Esophagus muscularis mucosa (tissue), 4 donors: ENCODE results near the gene CYP46A1. TPM values are rescaled to one million over a fixed set of nuclear protein-coding genes. Genes with fewer than 3 reads are reported as not detected.

Experiments
- DNase-seq: peaks from one replicate; pipeline ENCODE4 v3.0.0-alpha.2; 2017; ENCODE audit errors: extremely low spot score
- H3K27ac ChIP-seq, 4 donors: fragments of 200-600 bp; sonication (generic); replicated peaks in 1 of 4; 1 replicate in 3 of 4; 2 replicates in 1 of 4; pipeline ENCODE4 v1.5.1; 2016 to 2019; ENCODE audit warnings: mild to moderate bottlenecking in 1 of 4
- H3K27me3 ChIP-seq, 4 donors: fragments of 200-600 bp; sonication (generic); one replicate each; pipeline versions ENCODE4 v1.5.1 to v1.6.0; 2016 to 2019
- H3K36me3 ChIP-seq, 4 donors: fragments of 200-600 bp; sonication (generic); one replicate each; pipeline ENCODE4 v1.5.1; 2016 to 2019
- H3K4me1 ChIP-seq, 4 donors: fragments of 200-600 bp; sonication (generic); one replicate each; pipeline ENCODE4 v1.5.1; 2016 to 2019
- H3K4me3 ChIP-seq, 4 donors: fragments of 200-600 bp; sonication (generic); 1 replicate in 2 of 4; 2 replicates in 2 of 4; pipeline ENCODE4 v1.5.1; 2016 to 2019; ENCODE audit warnings: mild to moderate bottlenecking in 4 of 4, moderate library complexity in 1 of 4
- H3K9me3 ChIP-seq, 4 donors: fragments of 200-600 bp; sonication (generic); 1 replicate in 3 of 4; 2 replicates in 1 of 4; pipeline ENCODE4 v1.5.1; 2016 to 2019
- CTCF ChIP-seq, 3 experiments: fragments of 200-600 bp in 2 of 3; fragments of 450-650 bp in 1 of 3; sonication (generic) in 2 of 3; IDR thresholded peaks; one replicate each; pipeline ENCODE4 v1.5.1; 2017 to 2019; ENCODE audit warnings: antibody characterized with exemption in 3 of 3, mild to moderate bottlenecking in 2 of 3, moderate library complexity in 1 of 3
- EP300 ChIP-seq: sonication (generic); formaldehyde crosslinking; IDR thresholded peaks from one replicate; pipeline ENCODE4 v1.6.1; 2017; ENCODE audit warnings: antibody characterized with exemption
- POLR2A ChIP-seq: fragments of 450-650 bp; IDR thresholded peaks from one replicate; pipeline ENCODE4 v1.6.1; 2017; ENCODE audit warnings: antibody characterized with exemption, moderate library complexity, mild to moderate bottlenecking, low read depth
- POLR2AphosphoS5 ChIP-seq, 2 donors: sonication (generic); formaldehyde crosslinking; IDR thresholded peaks; one replicate each; pipeline ENCODE4 v1.6.1; 2017; ENCODE audit warnings: antibody characterized with exemption in 2 of 2
- WGBS: methylation state at CpG from one replicate; pipeline ENCODE4 v1.1.5; 2018; 5-methylcytosine and 5-hydroxymethylcytosine counted together
- intact Hi-C: fragments of 100-400 bp; cut with DNase I; formaldehyde crosslinking; loops from one replicate; pipeline ENCODE4 v1.15.1; 2023
- total RNA-seq, 4 donors: library from RNA; depleted of rRNA; stranded (reverse); fragments of >200 nt; gene quantifications; one replicate each; pipeline versions ENCODE4 v1.1.0 to v1.2.1, GENCODE V29; 2016

Gene CYP46A1
- total RNA-seq, 4 donors from 2014 or later = 1.2 to 2.5 (median 1.9) TPM

- no peaks in the 10 kb centered on the region for H3K27me3 ChIP-seq
- no peaks in the 10 kb centered on the region for H3K36me3 ChIP-seq
- 64% methylated on average over 15 of the region's 16 CpGs for WGBS
- intact Hi-C loops = no loop called here
- H3K27ac ChIP-seq = peak overlapping the region; percentile 82 to 87 (median 84)
- no peak for TF ChIP-seq POLR2A
- TF ChIP-seq EP300 = no peak
- no peak for TF ChIP-seq POLR2AphosphoS5 (IDR thresholded peaks at IDR 0.05)
- TF ChIP-seq CTCF (IDR thresholded peaks at IDR 0.05) = no peak
- H3K9me3 ChIP-seq = no peaks in the 10 kb centered on the region
- DNase-seq = no peak
- no peak overlapping the region for H3K4me3 ChIP-seq
- H3K4me1 ChIP-seq = peaks cover 78 to 99% (median 92%) of the 10 kb centered on the region in 4 donors
These were observed 69.4 kb downstream of the CYP46A1 start for GRCh38 chr14:99753225-99754140.

- TF ChIP-seq POLR2AphosphoS5 (IDR thresholded peaks at IDR 0.05) (peak in 1 of 2 donors; percentile 42), CTCF (IDR thresholded peaks at IDR 0.05) (no peak)
- intact Hi-C loops = no loop called here
- 73% methylated on average over 11 of the region's 24 CpGs for WGBS
- H3K27ac ChIP-seq = peak overlapping the region; percentile 82 to 87 (median 84)
- H3K4me3 ChIP-seq = no peak overlapping the region
- no peaks in the 10 kb centered on the region for H3K9me3 ChIP-seq
- peaks cover 80 to 99% (median 93%) of the 10 kb centered on the region in 4 donors for H3K4me1 ChIP-seq
- no peak for DNase-seq
- H3K27me3 ChIP-seq = no peaks in the 10 kb centered on the region
- no peaks in the 10 kb centered on the region for H3K36me3 ChIP-seq
These were observed 70.3 kb downstream of the CYP46A1 start for GRCh38 chr14:99754141-99755067.

- H3K27me3 ChIP-seq = no peaks in the 10 kb centered on the region
- peak overlapping the region; percentile 82 to 87 (median 84) for H3K27ac ChIP-seq
- TF ChIP-seq POLR2AphosphoS5 (IDR thresholded peaks at IDR 0.05) (no peak), POLR2A (no peak), EP300 (no peak), CTCF (IDR thresholded peaks at IDR 0.05) (no peak)
- no peak for DNase-seq
- no peaks in the 10 kb centered on the region for H3K9me3 ChIP-seq
- H3K4me3 ChIP-seq = no peak overlapping the region
- no peaks in the 10 kb centered on the region for H3K36me3 ChIP-seq
- intact Hi-C loops = no loop called here
- WGBS = 79% methylated on average over 7 of the region's 8 CpGs
- H3K4me1 ChIP-seq = peaks cover 74 to 99% (median 92%) of the 10 kb centered on the region in 4 donors
These were observed 70.9 kb downstream of the CYP46A1 start for GRCh38 chr14:99755068-99755405.

- H3K36me3 ChIP-seq = no peaks in the 10 kb centered on the region
- H3K27ac ChIP-seq = peak overlapping the region; percentile 82 to 87 (median 84)
- no peaks in the 10 kb centered on the region for H3K9me3 ChIP-seq
- H3K27me3 ChIP-seq = no peaks in the 10 kb centered on the region
- H3K4me3 ChIP-seq = no peak overlapping the region
- WGBS = 40% methylated on average over 12 of the region's 21 CpGs
- TF ChIP-seq POLR2AphosphoS5 (IDR thresholded peaks at IDR 0.05) = peak; percentile 64 to 67
- TF ChIP-seq POLR2A = no peak
- intact Hi-C loops = no loop called here
- no peak for DNase-seq
- H3K4me1 ChIP-seq = peaks cover 66 to 99% (median 91%) of the 10 kb centered on the region in 4 donors
These were observed 71.8 kb downstream of the CYP46A1 start for GRCh38 chr14:99755629-99756603.
